Chondrocyte (in vitro differentiated cells): ENCODE data around the gene FHIT. TPM values are rescaled to one million over a fixed set of nuclear protein-coding genes. Genes with fewer than 3 reads are reported as not detected.

Source experiments
- DNase-seq: peaks from one replicate; pipeline ENCODE4 v3.0.0; 2021; ENCODE audit warnings: mixed read lengths, low spot score
- H3K27ac Mint-ChIP-seq: one replicate; pipeline ENCODE4 v1.8.0; 2021; ENCODE audit warnings: mild to moderate bottlenecking, moderate library complexity, mixed read lengths; ENCODE audit not compliant: unreplicated experiment
- H3K27me3 Mint-ChIP-seq: 2 replicates; pipeline ENCODE4 v1.8.0; 2021; ENCODE audit warnings: low read depth, mixed read lengths
- H3K36me3 Mint-ChIP-seq: 2 replicates; pipeline ENCODE4 v1.8.0; 2021; ENCODE audit warnings: low read depth, mixed read lengths
- H3K4me1 Mint-ChIP-seq: 2 replicates; pipeline ENCODE4 v1.8.0; 2021; ENCODE audit warnings: low read depth, mild to moderate bottlenecking, mixed read lengths
- H3K4me3 Mint-ChIP-seq: one replicate; pipeline ENCODE4 v1.8.0; 2021; ENCODE audit warnings: mild to moderate bottlenecking, moderate library complexity, mixed read lengths; ENCODE audit not compliant: unreplicated experiment
- H3K9me3 Mint-ChIP-seq: 2 replicates; pipeline ENCODE4 v1.8.0; 2021; ENCODE audit warnings: low read depth, mixed read lengths
- CTCF ChIP-seq: fragments of 200-600 bp; sonication (generic); IDR thresholded peaks from 2 replicates; pipeline ENCODE4 v1.5.0; 2021; ENCODE audit warnings: antibody characterized with exemption, mild to moderate bottlenecking, moderate library complexity
- total RNA-seq: library from RNA; stranded (reverse); gene quantifications from 3 replicates; pipeline ENCODE4 v1.2.1, GENCODE V29; 2021

Gene FHIT
- total RNA-seq, 1 donor from 2014 or later: 3.8 TPM

DNA sequence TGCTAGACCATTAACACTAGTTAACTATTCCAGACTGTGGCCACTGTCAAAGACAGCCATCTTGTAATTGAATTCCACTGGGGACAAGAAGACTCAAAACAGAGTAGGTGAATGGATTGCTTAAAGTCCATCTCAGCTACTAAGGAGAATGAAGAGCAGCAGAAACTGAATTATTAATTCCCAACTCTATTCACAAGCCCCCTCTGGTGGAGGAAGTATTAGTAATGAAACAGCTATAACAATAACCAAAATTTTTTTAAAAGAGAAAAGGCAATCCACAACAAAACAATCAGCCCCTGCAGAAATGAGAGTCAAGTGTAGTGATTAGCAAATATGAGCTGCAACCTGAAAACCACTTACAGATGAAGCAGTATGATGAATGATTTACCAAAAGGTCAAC lies 302.8 kb downstream of the FHIT start:
- Mint-ChIP-seq H3K4me1 (peaks cover 13% of the 10 kb centered on the region), H3K9me3 (peaks cover 4% of the 10 kb centered on the region), H3K27ac (no peak overlapping the region), H3K4me3 (no peak overlapping the region), H3K36me3 (peaks cover under 1% of the 10 kb centered on the region), H3K27me3 (no peaks in the 10 kb centered on the region)
- TF ChIP-seq CTCF: peak; percentile 81
- DNase-seq: no peak

GRCh38 chr3:60935709-60936108 lies 315.5 kb downstream of the FHIT start:
- no peak overlapping the region for H3K4me3 Mint-ChIP-seq
- no peak overlapping the region for H3K27ac Mint-ChIP-seq
- no peak for DNase-seq
- no peak for TF ChIP-seq CTCF
- peaks cover 13% of the 10 kb centered on the region for H3K4me1 Mint-ChIP-seq
- H3K36me3 Mint-ChIP-seq: no peaks in the 10 kb centered on the region
- H3K27me3 Mint-ChIP-seq: no peaks in the 10 kb centered on the region
- no peaks in the 10 kb centered on the region for H3K9me3 Mint-ChIP-seq

GRCh38 chr3:60933824-60934223 lies 317.4 kb downstream of the FHIT start:
- Mint-ChIP-seq H3K9me3 (peaks cover 2% of the 10 kb centered on the region), H3K4me3 (no peak overlapping the region), H3K27me3 (no peaks in the 10 kb centered on the region), H3K4me1 (peaks cover 13% of the 10 kb centered on the region), H3K27ac (no peak overlapping the region), H3K36me3 (no peaks in the 10 kb centered on the region)
- no peak for TF ChIP-seq CTCF
- DNase-seq: no peak

DNA sequence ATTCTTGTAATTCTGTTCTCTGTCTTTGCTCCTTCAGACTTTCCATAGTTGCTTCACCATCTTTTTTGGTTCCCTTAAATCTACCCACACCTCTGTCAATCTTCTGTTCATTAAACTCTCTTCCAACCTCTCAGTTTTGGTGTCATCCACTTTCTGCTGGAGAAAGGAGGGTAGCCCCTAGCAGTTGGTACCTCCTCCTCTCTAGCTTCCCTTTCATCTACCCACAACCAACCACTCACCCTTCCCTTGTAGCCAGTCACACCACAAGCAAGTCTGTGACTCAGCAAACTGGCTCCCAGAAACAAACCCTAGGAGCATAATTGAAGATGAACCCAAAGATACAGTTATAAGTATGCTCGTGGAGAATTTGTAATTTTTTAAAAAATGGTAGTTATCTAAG lies 318.6 kb downstream of the FHIT start:
- H3K36me3 Mint-ChIP-seq: no peaks in the 10 kb centered on the region
- TF ChIP-seq CTCF: no peak
- no peak overlapping the region for H3K4me3 Mint-ChIP-seq
- peaks cover 13% of the 10 kb centered on the region for H3K4me1 Mint-ChIP-seq
- peaks cover 2% of the 10 kb centered on the region for H3K9me3 Mint-ChIP-seq
- H3K27me3 Mint-ChIP-seq: no peaks in the 10 kb centered on the region
- DNase-seq: no peak
- H3K27ac Mint-ChIP-seq: no peak overlapping the region

GRCh38 chr3:60932170-60932569 lies 319.1 kb downstream of the FHIT start:
- TF ChIP-seq CTCF: no peak
- DNase-seq: no peak
- H3K27me3 Mint-ChIP-seq: no peaks in the 10 kb centered on the region
- no peak overlapping the region for H3K4me3 Mint-ChIP-seq
- peaks cover 2% of the 10 kb centered on the region for H3K9me3 Mint-ChIP-seq
- no peaks in the 10 kb centered on the region for H3K36me3 Mint-ChIP-seq
- H3K4me1 Mint-ChIP-seq: peaks cover 13% of the 10 kb centered on the region
- H3K27ac Mint-ChIP-seq: no peak overlapping the region
